H1 (cell line): ENCODE data around the gene ANXA7.

Experiments used
- CHD2 ChIP-seq: IDR thresholded peaks from 2 replicates; pipeline ENCODE4 v1.6.1; 2012; ENCODE audit warnings: low read length, improper control_type of control experiment
- EP300 ChIP-seq, 2 experiments: IDR thresholded peaks; 1 replicate in 1 of 2; 2 replicates in 1 of 2; pipeline ENCODE4 v1.6.1; 2011 to 2012; ENCODE audit warnings: low read depth in 2 of 2, low read length in 2 of 2, mild to moderate bottlenecking in 2 of 2, borderline replicate concordance in 1 of 2, inconsistent platforms in 1 of 2, moderate library complexity in 1 of 2
- EZH2 ChIP-seq: fragments of 200-600 bp; sonication (generic); IDR thresholded peaks from 2 replicates; pipeline ENCODE4 v1.7.1; 2012; ENCODE audit warnings: low read depth, mild to moderate bottlenecking, moderate library complexity, low read length, inconsistent platforms; ENCODE audit not compliant: severe bottlenecking
- POLR2A ChIP-seq, 2 experiments: IDR thresholded peaks; 1 replicate in 1 of 2; 2 replicates in 1 of 2; pipeline ENCODE4 v1.6.1; 2011; ENCODE audit warnings: low read depth in 2 of 2, low read length in 2 of 2, mild to moderate bottlenecking in 2 of 2; ENCODE audit errors: control extremely low read depth in 1 of 2
- POLR2AphosphoS5 ChIP-seq: IDR thresholded peaks from 2 replicates; pipeline ENCODE4 v1.6.1; 2011; ENCODE audit warnings: low read depth, low read length
- RFX5 ChIP-seq: IDR thresholded peaks from 2 replicates; pipeline ENCODE4 v1.6.1; 2011; ENCODE audit warnings: low read depth, low read length, improper control_type of control experiment, borderline replicate concordance
- SP1 ChIP-seq: IDR thresholded peaks from 2 replicates; pipeline ENCODE4 v1.6.1; 2011; ENCODE audit warnings: low read depth, low read length
- TF ChIP-seq, protein P1 (sequence below): IDR thresholded peaks from 2 replicates; pipeline ENCODE4 v1.6.1; 2011; ENCODE audit warnings: low read length, improper control_type of control experiment
- TF ChIP-seq, protein P2 (sequence below), 3 experiments: IDR thresholded peaks; 1 replicate in 2 of 3; 2 replicates in 1 of 3; pipeline versions ENCODE4 v1.5.1 to v1.6.1; 2011; ENCODE audit warnings: low read length in 3 of 3, mild to moderate bottlenecking in 3 of 3, inconsistent platforms in 2 of 3, low read depth in 1 of 3, moderate library complexity in 1 of 3; ENCODE audit not compliant: insufficient read depth in 1 of 3; ENCODE audit errors: control extremely low read depth in 1 of 3
- TF ChIP-seq, protein P3 (sequence below): IDR thresholded peaks from 2 replicates; pipeline ENCODE4 v1.6.1; 2012; ENCODE audit warnings: low read length, inconsistent platforms
- TF ChIP-seq, protein P4 (sequence below): IDR thresholded peaks from 2 replicates; pipeline ENCODE4 v1.6.1; 2012; ENCODE audit warnings: inconsistent platforms

DNA sequence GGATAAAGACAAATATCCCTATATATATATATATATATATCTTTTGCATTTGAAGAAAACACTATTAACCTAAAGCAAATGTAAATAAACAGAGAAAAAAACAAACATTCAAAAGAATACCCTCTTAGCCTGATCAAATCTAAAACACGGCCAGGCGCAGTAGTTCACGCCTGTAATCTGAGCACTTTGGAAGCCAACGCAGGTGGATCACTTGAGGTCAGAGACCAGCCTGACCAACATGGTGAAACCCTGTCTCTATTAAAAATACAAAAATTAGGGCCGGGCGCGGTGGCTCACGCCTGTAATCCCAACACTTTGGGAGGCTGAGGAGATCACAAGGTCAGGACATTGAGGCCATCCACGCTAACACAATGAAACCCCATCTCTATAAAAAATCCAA lies 9.2 kb downstream of the ANXA7 start:
- TF ChIP-seq EP300 (IDR thresholded peaks at IDR 0.05; ENCODE audit: borderline replicate concordance in 1 of 2, low read depth in 2 of 2, low read length in 2 of 2) = no peak
- TF ChIP-seq, protein P1, sequence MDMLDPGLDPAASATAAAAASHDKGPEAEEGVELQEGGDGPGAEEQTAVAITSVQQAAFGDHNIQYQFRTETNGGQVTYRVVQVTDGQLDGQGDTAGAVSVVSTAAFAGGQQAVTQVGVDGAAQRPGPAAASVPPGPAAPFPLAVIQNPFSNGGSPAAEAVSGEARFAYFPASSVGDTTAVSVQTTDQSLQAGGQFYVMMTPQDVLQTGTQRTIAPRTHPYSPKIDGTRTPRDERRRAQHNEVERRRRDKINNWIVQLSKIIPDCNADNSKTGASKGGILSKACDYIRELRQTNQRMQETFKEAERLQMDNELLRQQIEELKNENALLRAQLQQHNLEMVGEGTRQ = no peak
- no peak for TF ChIP-seq POLR2AphosphoS5
- no peak for TF ChIP-seq EZH2
- TF ChIP-seq, protein P2, sequence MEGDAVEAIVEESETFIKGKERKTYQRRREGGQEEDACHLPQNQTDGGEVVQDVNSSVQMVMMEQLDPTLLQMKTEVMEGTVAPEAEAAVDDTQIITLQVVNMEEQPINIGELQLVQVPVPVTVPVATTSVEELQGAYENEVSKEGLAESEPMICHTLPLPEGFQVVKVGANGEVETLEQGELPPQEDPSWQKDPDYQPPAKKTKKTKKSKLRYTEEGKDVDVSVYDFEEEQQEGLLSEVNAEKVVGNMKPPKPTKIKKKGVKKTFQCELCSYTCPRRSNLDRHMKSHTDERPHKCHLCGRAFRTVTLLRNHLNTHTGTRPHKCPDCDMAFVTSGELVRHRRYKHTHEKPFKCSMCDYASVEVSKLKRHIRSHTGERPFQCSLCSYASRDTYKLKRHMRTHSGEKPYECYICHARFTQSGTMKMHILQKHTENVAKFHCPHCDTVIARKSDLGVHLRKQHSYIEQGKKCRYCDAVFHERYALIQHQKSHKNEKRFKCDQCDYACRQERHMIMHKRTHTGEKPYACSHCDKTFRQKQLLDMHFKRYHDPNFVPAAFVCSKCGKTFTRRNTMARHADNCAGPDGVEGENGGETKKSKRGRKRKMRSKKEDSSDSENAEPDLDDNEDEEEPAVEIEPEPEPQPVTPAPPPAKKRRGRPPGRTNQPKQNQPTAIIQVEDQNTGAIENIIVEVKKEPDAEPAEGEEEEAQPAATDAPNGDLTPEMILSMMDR (IDR thresholded peaks at IDR 0.05; ENCODE audit: control extremely low read depth in 1 of 3, insufficient read depth in 1 of 3, low read depth in 1 of 3, low read length in 3 of 3) = no peak
- TF ChIP-seq, protein P3, sequence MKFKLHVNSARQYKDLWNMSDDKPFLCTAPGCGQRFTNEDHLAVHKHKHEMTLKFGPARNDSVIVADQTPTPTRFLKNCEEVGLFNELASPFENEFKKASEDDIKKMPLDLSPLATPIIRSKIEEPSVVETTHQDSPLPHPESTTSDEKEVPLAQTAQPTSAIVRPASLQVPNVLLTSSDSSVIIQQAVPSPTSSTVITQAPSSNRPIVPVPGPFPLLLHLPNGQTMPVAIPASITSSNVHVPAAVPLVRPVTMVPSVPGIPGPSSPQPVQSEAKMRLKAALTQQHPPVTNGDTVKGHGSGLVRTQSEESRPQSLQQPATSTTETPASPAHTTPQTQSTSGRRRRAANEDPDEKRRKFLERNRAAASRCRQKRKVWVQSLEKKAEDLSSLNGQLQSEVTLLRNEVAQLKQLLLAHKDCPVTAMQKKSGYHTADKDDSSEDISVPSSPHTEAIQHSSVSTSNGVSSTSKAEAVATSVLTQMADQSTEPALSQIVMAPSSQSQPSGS = no peak
- TF ChIP-seq CHD2 = no peak
- no peak for TF ChIP-seq SP1
- TF ChIP-seq, protein P4, sequence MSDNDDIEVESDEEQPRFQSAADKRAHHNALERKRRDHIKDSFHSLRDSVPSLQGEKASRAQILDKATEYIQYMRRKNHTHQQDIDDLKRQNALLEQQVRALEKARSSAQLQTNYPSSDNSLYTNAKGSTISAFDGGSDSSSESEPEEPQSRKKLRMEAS = no peak
- no peak for TF ChIP-seq POLR2A (IDR thresholded peaks at IDR 0.05; ENCODE audit: control extremely low read depth in 1 of 2, low read depth in 2 of 2, low read length in 2 of 2)
- no peak for TF ChIP-seq RFX5
